Kidney glomerular epithelial cell (primary cell): ENCODE measurements around the gene C11orf68.

ENCODE experiments used
- DNase-seq: peaks from one replicate; lab custom pipeline; 2025; lab: John Stamatoyannopoulos, UW

C11orf68 gene

GRCh38 chr11:65890324-65891218 is 28.3 kb downstream of the C11orf68 start, which contains the start of gene CCDC85B:
CCDC85B (plus strand) TSS chr11:65890673; CDS start chr11:65890784, 111 bp downstream.
- DNase-seq = peak; percentile 86

GRCh38 chr11:65888163-65888814 is 30.6 kb downstream of the C11orf68 start, which contains the start of gene FIBP:
FIBP (minus strand) TSS chr11:65888471; CDS start chr11:65888418, 53 bp downstream.
- DNase-seq = peak; percentile 95

- no peak for DNase-seq
These were observed 31.1 kb downstream of the C11orf68 start for GRCh38 chr11:65887723-65888162.

DNA sequence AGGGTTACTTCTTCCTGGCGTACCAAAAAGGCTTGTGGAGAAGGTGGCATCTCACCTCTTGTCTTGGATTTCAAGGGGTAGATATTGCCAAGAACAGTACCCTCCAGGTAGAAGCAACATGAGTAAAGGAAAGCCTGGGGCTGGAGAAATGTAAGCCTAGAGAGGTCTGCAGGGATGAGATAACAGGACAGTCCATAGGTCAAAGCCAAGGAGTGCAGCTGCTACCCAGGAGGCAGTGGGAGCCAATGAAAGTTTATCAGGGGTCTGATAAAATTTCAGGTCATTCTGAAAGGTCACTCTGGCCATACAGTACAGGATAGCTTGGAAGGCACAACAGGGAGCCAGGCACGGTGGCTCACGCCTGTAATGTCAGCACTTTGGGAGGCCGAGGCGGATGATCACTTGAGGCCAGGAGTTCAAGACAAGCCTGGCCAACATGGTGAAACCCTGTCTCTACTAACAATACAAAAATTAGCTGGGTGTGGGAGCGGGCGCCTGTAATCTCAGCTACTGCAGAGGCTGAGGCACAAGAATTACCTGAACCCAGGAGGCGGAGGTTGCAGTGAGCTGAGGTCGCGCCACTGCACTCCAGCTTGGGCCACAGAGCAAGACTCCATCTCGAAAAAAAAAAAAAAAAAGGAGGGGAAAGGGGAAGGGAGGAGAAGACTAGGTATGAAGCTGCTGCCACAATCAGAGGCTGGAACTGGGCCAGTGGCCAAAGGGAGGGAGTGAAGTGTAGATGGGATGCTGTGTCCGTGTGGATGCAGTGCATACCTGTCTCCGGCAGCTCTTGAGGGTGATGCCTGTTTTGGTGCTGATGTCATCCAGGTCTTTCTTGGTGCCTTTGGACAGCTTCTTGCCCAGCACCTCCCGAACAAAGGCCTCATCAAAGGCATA is 31.8 kb downstream of the C11orf68 start:
- no peak for DNase-seq

GRCh38 chr11:65885808-65886536 is 32.9 kb downstream of the C11orf68 start:
- no peak for DNase-seq

- DNase-seq = no peak
These were observed 33.6 kb downstream of the C11orf68 start for GRCh38 chr11:65885231-65885630.

DNA sequence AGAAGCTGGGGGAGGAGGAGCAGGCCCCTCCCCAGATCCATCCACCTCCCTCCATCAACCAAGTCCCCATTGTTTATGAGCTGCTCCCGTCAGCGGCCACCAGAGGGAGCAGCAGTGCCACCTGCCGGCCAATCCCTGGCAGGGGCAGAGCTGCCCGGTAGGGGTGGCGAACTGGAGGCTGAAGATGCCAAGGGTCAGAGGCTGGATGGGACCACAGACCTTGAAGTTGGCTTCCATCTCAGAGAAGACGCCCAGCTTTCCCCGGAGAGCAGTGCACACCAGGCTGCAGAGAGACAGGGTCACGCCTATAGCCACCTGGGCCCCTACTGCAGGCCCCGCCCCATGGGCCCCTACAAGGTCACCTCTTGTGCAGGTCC is 34.2 kb downstream of the C11orf68 start:
- DNase-seq = peak; percentile 70

DNA sequence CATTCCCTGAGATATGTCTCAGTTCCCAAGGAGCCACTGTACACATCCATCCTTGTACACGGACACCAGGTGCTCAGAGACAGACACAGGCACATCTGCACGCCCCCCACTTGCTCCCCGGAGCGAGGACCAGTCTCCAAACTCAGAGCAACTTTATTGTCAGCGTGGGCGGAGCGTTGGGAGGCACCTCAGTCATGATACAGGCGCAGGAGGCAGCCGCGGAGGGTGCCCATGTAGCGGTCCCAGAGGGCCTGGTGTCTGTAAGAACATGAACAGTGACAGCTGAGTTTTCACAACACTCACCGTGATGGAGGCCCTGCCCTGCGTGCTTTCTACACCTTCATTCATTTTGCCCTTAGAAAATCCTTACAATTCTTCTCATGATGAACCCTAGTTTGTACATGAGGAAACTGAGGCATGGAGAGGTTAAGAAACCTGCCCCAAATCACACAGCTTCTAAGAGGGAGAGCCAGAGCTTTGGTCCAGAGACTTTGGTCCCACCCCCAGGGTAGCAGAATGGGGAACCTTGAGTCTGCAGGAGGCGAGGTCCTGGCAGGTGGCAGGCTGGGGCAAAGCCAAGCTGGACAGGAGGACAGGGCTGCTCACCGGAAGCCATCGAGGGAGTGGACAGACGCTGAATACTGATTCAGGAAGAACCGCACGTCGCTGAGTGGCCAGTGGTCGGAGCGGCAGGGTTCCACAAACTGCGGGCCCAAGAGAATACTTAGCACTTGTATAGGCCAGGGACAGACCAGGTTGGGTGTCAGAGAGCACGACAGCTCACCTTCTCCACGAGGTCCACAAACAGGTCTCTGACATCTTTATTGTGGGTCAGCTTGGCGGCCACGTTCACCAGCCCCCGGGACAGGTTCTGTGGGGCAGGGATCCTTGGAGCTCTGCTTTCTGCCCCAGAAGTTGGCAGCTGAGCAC is 34.8 kb downstream of the C11orf68 start:
- DNase-seq = no peak

- DNase-seq = no peak
These were observed 35.7 kb downstream of the C11orf68 start for GRCh38 chr11:65883058-65883761.

GRCh38 chr11:65882120-65883057 is 36.5 kb downstream of the C11orf68 start:
- no peak for DNase-seq

GRCh38 chr11:65880844-65881421 is 37.9 kb downstream of the C11orf68 start:
- DNase-seq = no peak

GRCh38 chr11:65880027-65880426 is 38.8 kb downstream of the C11orf68 start:
- no peak for DNase-seq

- no peak for DNase-seq
These were observed 39.2 kb downstream of the C11orf68 start, which contains the start of gene CTSW for GRCh38 chr11:65879617-65880016. CTSW (plus strand) TSS chr11:65879837; CDS start chr11:65879855, 18 bp downstream.

- peak; percentile 83 for DNase-seq
These were observed 45.3 kb downstream of the C11orf68 start for GRCh38 chr11:65873318-65874156.

DNA sequence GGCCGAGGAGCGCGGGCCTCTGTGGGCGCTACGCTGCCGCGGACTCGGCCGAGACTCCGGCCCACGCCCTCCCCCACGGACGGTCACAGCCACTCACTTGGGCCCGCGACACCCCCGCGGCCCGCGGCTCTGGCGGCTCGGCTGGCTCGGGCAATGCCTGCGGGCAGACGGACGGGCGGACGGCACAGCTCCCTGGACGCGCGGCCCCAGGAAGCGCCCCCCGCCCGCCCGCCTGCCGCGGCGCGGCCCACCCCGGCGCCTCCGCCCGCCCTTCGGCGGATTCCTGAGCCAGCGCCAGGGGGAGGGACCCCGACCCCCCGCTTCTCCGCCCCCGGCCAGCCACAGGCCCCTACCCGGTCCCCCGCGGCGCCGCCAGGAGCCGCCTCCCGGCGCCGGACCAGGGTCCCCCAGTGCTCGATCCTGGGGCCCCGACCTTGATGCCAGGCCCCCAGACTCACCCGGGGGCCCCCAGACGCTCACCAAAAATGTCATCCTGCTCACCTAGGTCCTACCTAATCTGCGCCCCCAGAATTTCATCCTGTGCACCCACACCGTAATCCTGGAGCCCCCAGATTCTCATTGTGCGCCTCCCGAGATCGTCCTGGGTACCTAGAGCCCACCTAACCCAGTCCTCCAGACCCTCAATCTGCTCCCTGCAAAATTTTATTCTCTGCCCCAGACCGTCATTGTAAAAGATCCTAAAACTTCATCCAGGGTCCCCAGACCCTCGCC is 46.1 kb downstream of the C11orf68 start, which contains the start of gene EFEMP2:
Gene EFEMP2, minus strand, starts transcription at position 215 of the 732 bp plus-strand sequence. CDS start 446 bp downstream, outside the sequence.
- no peak for DNase-seq
